Immature natural killer cell (primary cell): ENCODE measurements around the gene MAP3K10. TPM values are rescaled to one million over a fixed set of nuclear protein-coding genes. Genes with fewer than 3 reads are reported as not detected.

Experiments used
- DNase-seq, 3 donors: peaks; one replicate each; pipeline ENCODE4 v3.0.0; 2022; ENCODE audit warnings: mixed read lengths in 1 of 3
- H3K27ac Mint-ChIP-seq, 6 donors: one replicate each; pipeline ENCODE4 v1.8.0; 2020; ENCODE audit warnings: mixed read lengths in 6 of 6, mild to moderate bottlenecking in 5 of 6, inconsistent platforms in 4 of 6, moderate library complexity in 3 of 6
- H3K27me3 Mint-ChIP-seq, 3 donors: one replicate each; pipeline ENCODE4 v1.8.0; 2020 to 2021; ENCODE audit warnings: low read depth in 3 of 3, mild to moderate bottlenecking in 3 of 3, mixed read lengths in 3 of 3, moderate library complexity in 3 of 3, inconsistent platforms in 1 of 3
- H3K36me3 Mint-ChIP-seq, 3 donors: one replicate each; pipeline ENCODE4 v1.8.0; 2020; ENCODE audit warnings: mixed read lengths in 3 of 3, inconsistent platforms in 2 of 3, mild to moderate bottlenecking in 2 of 3
- H3K4me1 Mint-ChIP-seq, 2 donors: one replicate each; pipeline ENCODE4 v1.8.0; 2020; ENCODE audit warnings: inconsistent platforms in 2 of 2, mild to moderate bottlenecking in 2 of 2, mixed read lengths in 2 of 2, moderate library complexity in 1 of 2
- H3K4me3 Mint-ChIP-seq, 5 donors: one replicate each; pipeline ENCODE4 v1.8.0; 2020; ENCODE audit warnings: mild to moderate bottlenecking in 5 of 5, mixed read lengths in 5 of 5, inconsistent platforms in 3 of 5, moderate library complexity in 3 of 5
- H3K9me3 Mint-ChIP-seq, 6 donors: one replicate each; pipeline ENCODE4 v1.8.0; 2020; ENCODE audit warnings: mild to moderate bottlenecking in 6 of 6, mixed read lengths in 6 of 6, inconsistent platforms in 4 of 6, moderate library complexity in 3 of 6
- polyA plus RNA-seq, 3 donors: library from polyadenylated mRNA; unstranded; fragments of 300-500 nt; fragmentation: Illumina TruSeq; gene quantifications; one replicate each; pipeline ENCODE4 v1.2.3, GENCODE V29; 2021

MAP3K10 gene
- polyA plus RNA-seq, 3 donors from 2014 or later: 0.36 to 0.42 TPM; not detected in 1

GRCh38 chr19:40191836-40192646 is 815 bp downstream of the MAP3K10 start:
- Mint-ChIP-seq H3K9me3 (no peaks in the 10 kb centered on the region), H3K27ac (peak overlapping the region in 3 of 6 donors; percentile 24 to 40 (median 31)), H3K4me3 (peak overlapping the region; percentile 32 to 77 (median 66)), H3K4me1 (peaks cover 28 to 44% of the 10 kb centered on the region in 2 donors), H3K36me3 (no peaks in the 10 kb centered on the region), H3K27me3 (peaks cover 1 to 7% (median 3%) of the 10 kb centered on the region in 3 donors)
- DNase-seq: peak; percentile 11 to 20 (median 16)

- peaks cover 28 to 44% of the 10 kb centered on the region in 2 donors for H3K4me1 Mint-ChIP-seq
- peak overlapping the region; percentile 50 to 77 (median 67) for H3K4me3 Mint-ChIP-seq
- H3K27me3 Mint-ChIP-seq: peaks cover 1 to 8% (median 3%) of the 10 kb centered on the region in 3 donors
- no peaks in the 10 kb centered on the region for H3K9me3 Mint-ChIP-seq
- no peak for DNase-seq
- H3K27ac Mint-ChIP-seq: peak overlapping the region in 4 of 6 donors; percentile 12 to 30 (median 24)
- no peaks in the 10 kb centered on the region for H3K36me3 Mint-ChIP-seq
Observed at GRCh38 chr19:40192758-40193586, 1.7 kb downstream of the MAP3K10 start.

GRCh38 chr19:40193587-40193849 is 2.3 kb downstream of the MAP3K10 start:
- Mint-ChIP-seq H3K36me3 (no peaks in the 10 kb centered on the region), H3K27me3 (peaks cover 1 to 8% (median 3%) of the 10 kb centered on the region in 3 donors), H3K27ac (peak overlapping the region in 2 of 6 donors; percentile 11 to 12), H3K4me3 (peak overlapping the region in 4 of 5 donors; percentile 55 to 76 (median 64)), H3K4me1 (peaks cover 28 to 44% of the 10 kb centered on the region in 2 donors), H3K9me3 (no peaks in the 10 kb centered on the region)
- no peak for DNase-seq

- H3K36me3 Mint-ChIP-seq: peaks cover 0 to 5% (median 3%) of the 10 kb centered on the region in 3 donors
- no peak overlapping the region for H3K4me3 Mint-ChIP-seq
- H3K4me1 Mint-ChIP-seq: peaks cover 8 to 21% of the 10 kb centered on the region in 2 donors
- H3K27me3 Mint-ChIP-seq: peaks cover 0 to 2% (median 1%) of the 10 kb centered on the region in 3 donors
- no peaks in the 10 kb centered on the region for H3K9me3 Mint-ChIP-seq
- no peak overlapping the region for H3K27ac Mint-ChIP-seq
- DNase-seq: no peak
Observed at GRCh38 chr19:40198272-40198990, 7.2 kb downstream of the MAP3K10 start.

GRCh38 chr19:40200341-40201099 is 9.3 kb downstream of the MAP3K10 start:
- H3K36me3 Mint-ChIP-seq: peaks cover 0 to 15% (median 11%) of the 10 kb centered on the region in 3 donors
- no peaks in the 10 kb centered on the region for H3K9me3 Mint-ChIP-seq

GRCh38 chr19:40204381-40204780 is 13.2 kb downstream of the MAP3K10 start:
- DNase-seq: no peak
- no peak overlapping the region for H3K27ac Mint-ChIP-seq

More at GRCh38 chr19:40200341-40201099, 9.3 kb downstream of the MAP3K10 start:
- peaks cover 0 to 5% of the 10 kb centered on the region in 2 donors for H3K4me1 Mint-ChIP-seq
- no peak overlapping the region for H3K27ac Mint-ChIP-seq
- no peak for DNase-seq
- H3K4me3 Mint-ChIP-seq: no peak overlapping the region
- H3K27me3 Mint-ChIP-seq: peaks cover 0 to 2% (median 0%) of the 10 kb centered on the region in 3 donors

GRCh38 chr19:40205760-40206159 is 14.5 kb downstream of the MAP3K10 start:
- no peak for DNase-seq
- Mint-ChIP-seq H3K4me3 (no peak overlapping the region), H3K9me3 (no peaks in the 10 kb centered on the region), H3K27ac (no peak overlapping the region), H3K36me3 (peaks cover under 1 to 20% (median 18%) of the 10 kb centered on the region in 3 donors), H3K4me1 (no peaks in the 10 kb centered on the region), H3K27me3 (peaks cover 0 to 1% (median 0%) of the 10 kb centered on the region in 3 donors)

More at GRCh38 chr19:40204381-40204780, 13.2 kb downstream of the MAP3K10 start:
- Mint-ChIP-seq H3K36me3 (peaks cover 0 to 19% (median 15%) of the 10 kb centered on the region in 3 donors), H3K27me3 (no peaks in the 10 kb centered on the region), H3K4me1 (no peaks in the 10 kb centered on the region), H3K9me3 (no peaks in the 10 kb centered on the region), H3K4me3 (no peak overlapping the region)

GRCh38 chr19:40208602-40209001 is 17.4 kb downstream of the MAP3K10 start:
- Mint-ChIP-seq H3K36me3 (peaks cover 4 to 25% (median 23%) of the 10 kb centered on the region in 3 donors), H3K4me3 (no peak overlapping the region), H3K4me1 (no peaks in the 10 kb centered on the region), H3K27ac (no peak overlapping the region), H3K27me3 (peaks cover 0 to 1% (median 0%) of the 10 kb centered on the region in 3 donors), H3K9me3 (no peaks in the 10 kb centered on the region)
- no peak for DNase-seq

GRCh38 chr19:40210889-40211288 is 19.7 kb downstream of the MAP3K10 start:
- H3K4me1 Mint-ChIP-seq: no peaks in the 10 kb centered on the region
- H3K9me3 Mint-ChIP-seq: no peaks in the 10 kb centered on the region
- H3K36me3 Mint-ChIP-seq: peaks cover 4 to 18% (median 14%) of the 10 kb centered on the region in 3 donors
- no peak overlapping the region for H3K27ac Mint-ChIP-seq
- H3K27me3 Mint-ChIP-seq: peaks cover 0 to 1% (median under 1%) of the 10 kb centered on the region in 3 donors
- no peak for DNase-seq
- no peak overlapping the region for H3K4me3 Mint-ChIP-seq

GRCh38 chr19:40213251-40213829 is 22.1 kb downstream of the MAP3K10 start:
- Mint-ChIP-seq H3K4me3 (no peak overlapping the region), H3K9me3 (no peaks in the 10 kb centered on the region), H3K36me3 (peaks cover 4 to 13% (median 10%) of the 10 kb centered on the region in 3 donors), H3K27ac (no peak overlapping the region), H3K27me3 (peaks cover 6 to 12% (median 10%) of the 10 kb centered on the region in 3 donors), H3K4me1 (peaks cover 0 to 4% of the 10 kb centered on the region in 2 donors)
- DNase-seq: no peak

- peaks cover 4 to 12% (median 10%) of the 10 kb centered on the region in 3 donors for H3K36me3 Mint-ChIP-seq
- no peak overlapping the region for H3K27ac Mint-ChIP-seq
- no peak overlapping the region for H3K4me3 Mint-ChIP-seq
- peaks cover 8 to 12% (median 12%) of the 10 kb centered on the region in 3 donors for H3K27me3 Mint-ChIP-seq
- H3K4me1 Mint-ChIP-seq: peaks cover 0 to 4% of the 10 kb centered on the region in 2 donors
- no peak for DNase-seq
- H3K9me3 Mint-ChIP-seq: no peaks in the 10 kb centered on the region
Observed at GRCh38 chr19:40213882-40214570, 22.8 kb downstream of the MAP3K10 start.

- Mint-ChIP-seq H3K9me3 (no peaks in the 10 kb centered on the region), H3K4me1 (peaks cover 0 to 4% of the 10 kb centered on the region in 2 donors), H3K36me3 (peaks cover 4 to 10% (median 6%) of the 10 kb centered on the region in 3 donors), H3K4me3 (no peak overlapping the region), H3K27me3 (peaks cover 11 to 17% (median 14%) of the 10 kb centered on the region in 3 donors), H3K27ac (no peak overlapping the region)
- DNase-seq: no peak
Observed at GRCh38 chr19:40214936-40215335, 23.7 kb downstream of the MAP3K10 start.
